Osteocyte (in vitro differentiated cells): ENCODE measurements around the gene SETD1A. TPM values are rescaled to one million over a fixed set of nuclear protein-coding genes. Genes with fewer than 3 reads are reported as not detected.
"Not testable (repeated sequence)": the region's sequence is repeated elsewhere in the genome, so short reads cannot be mapped to it uniquely, and the experiment has no call there.

Source experiments
- DNase-seq: peaks from one replicate; pipeline ENCODE4 v3.0.0; 2021; ENCODE audit warnings: mixed read lengths; ENCODE audit not compliant: unreplicated experiment; ENCODE audit errors: extremely low spot score
- H3K27ac Mint-ChIP-seq: one replicate; pipeline ENCODE4 v1.8.0; 2021; ENCODE audit warnings: mild to moderate bottlenecking, mixed read lengths; ENCODE audit not compliant: unreplicated experiment
- H3K27me3 Mint-ChIP-seq: one replicate; pipeline ENCODE4 v1.8.0; 2021; ENCODE audit warnings: mixed read lengths; ENCODE audit not compliant: unreplicated experiment
- H3K36me3 Mint-ChIP-seq: one replicate; pipeline ENCODE4 v1.8.0; 2021; ENCODE audit warnings: mixed read lengths; ENCODE audit not compliant: unreplicated experiment
- H3K4me1 Mint-ChIP-seq: one replicate; pipeline ENCODE4 v1.8.0; 2021; ENCODE audit warnings: mixed read lengths; ENCODE audit not compliant: unreplicated experiment
- H3K4me3 Mint-ChIP-seq: one replicate; pipeline ENCODE4 v1.8.0; 2021; ENCODE audit warnings: mild to moderate bottlenecking, moderate library complexity, mixed read lengths; ENCODE audit not compliant: unreplicated experiment
- H3K9me3 Mint-ChIP-seq: one replicate; pipeline ENCODE4 v1.8.0; 2021; ENCODE audit warnings: mixed read lengths; ENCODE audit not compliant: unreplicated experiment
- CTCF ChIP-seq: fragments of 200-600 bp; sonication (generic); IDR thresholded peaks from 2 replicates; pipeline ENCODE4 v1.5.0; 2021; ENCODE audit warnings: antibody characterized with exemption, mild to moderate bottlenecking, moderate library complexity
- total RNA-seq: library from RNA; stranded (reverse); gene quantifications from 2 replicates; pipeline ENCODE4 v1.2.1, GENCODE V29; 2021

The SETD1A gene
- total RNA-seq, 1 donor from 2014 or later = 20.1 TPM

DNA sequence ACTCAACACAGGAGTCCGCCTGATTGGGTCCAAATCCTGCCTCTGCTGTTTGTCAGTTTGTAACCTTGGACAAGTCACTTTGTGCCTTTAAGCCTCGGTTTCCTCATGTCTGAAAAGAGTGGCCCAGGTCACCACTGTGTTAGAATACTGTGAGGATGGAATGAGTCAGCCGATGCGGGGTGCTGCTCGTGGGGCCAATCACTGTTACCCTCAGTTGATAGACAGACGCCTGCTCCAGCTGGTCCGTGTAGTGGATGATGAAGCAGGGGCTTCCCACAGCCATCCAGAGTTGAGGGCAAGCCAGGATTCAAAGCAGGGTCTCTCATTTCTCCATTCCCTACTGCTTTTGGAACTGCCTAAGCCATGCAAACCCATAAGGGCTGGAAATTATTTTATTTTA lies 28.4 kb upstream of the SETD1A start:
- Mint-ChIP-seq H3K4me3 (no peak overlapping the region), H3K27ac (no peak overlapping the region), H3K36me3 (peaks cover 15% of the 10 kb centered on the region), H3K4me1 (peaks cover 10% of the 10 kb centered on the region), H3K9me3 (no peaks in the 10 kb centered on the region), H3K27me3 (no peaks in the 10 kb centered on the region)
- no peak for DNase-seq
- TF ChIP-seq CTCF = no peak

DNA sequence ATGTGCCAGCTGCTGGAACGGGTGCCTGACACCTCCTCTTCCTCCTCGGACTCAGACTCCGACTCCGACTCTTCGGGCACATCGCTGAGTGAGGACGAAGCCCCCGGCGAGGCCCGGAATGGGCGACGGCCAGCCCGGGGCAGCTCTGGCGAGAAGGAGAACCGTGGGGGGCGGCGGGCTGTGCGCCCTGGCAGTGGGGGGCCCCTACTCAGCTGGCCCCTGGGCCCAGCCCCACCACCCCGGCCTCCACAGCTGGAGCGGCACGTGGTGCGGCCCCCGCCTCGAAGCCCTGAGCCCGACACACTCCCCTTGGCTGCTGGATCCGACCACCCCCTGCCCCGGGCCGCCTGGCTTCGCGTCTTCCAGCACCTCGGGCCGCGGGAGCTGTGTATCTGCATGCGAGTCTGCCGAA lies 27.4 kb upstream of the SETD1A start:
- H3K27me3 Mint-ChIP-seq = no peaks in the 10 kb centered on the region
- no peaks in the 10 kb centered on the region for H3K9me3 Mint-ChIP-seq
- no peak for DNase-seq
- TF ChIP-seq CTCF = no peak
- H3K4me3 Mint-ChIP-seq = no peak overlapping the region
- H3K36me3 Mint-ChIP-seq = peaks cover 15% of the 10 kb centered on the region
- H3K4me1 Mint-ChIP-seq = peaks cover 2% of the 10 kb centered on the region
- no peak overlapping the region for H3K27ac Mint-ChIP-seq

GRCh38 chr16:30931068-30931650 lies 26.4 kb upstream of the SETD1A start:
- DNase-seq = no peak
- Mint-ChIP-seq H3K27me3 (no peaks in the 10 kb centered on the region), H3K27ac (no peak overlapping the region), H3K36me3 (peaks cover 14% of the 10 kb centered on the region), H3K9me3 (no peaks in the 10 kb centered on the region), H3K4me1 (no peaks in the 10 kb centered on the region), H3K4me3 (no peak overlapping the region)
- no peak for TF ChIP-seq CTCF

DNA sequence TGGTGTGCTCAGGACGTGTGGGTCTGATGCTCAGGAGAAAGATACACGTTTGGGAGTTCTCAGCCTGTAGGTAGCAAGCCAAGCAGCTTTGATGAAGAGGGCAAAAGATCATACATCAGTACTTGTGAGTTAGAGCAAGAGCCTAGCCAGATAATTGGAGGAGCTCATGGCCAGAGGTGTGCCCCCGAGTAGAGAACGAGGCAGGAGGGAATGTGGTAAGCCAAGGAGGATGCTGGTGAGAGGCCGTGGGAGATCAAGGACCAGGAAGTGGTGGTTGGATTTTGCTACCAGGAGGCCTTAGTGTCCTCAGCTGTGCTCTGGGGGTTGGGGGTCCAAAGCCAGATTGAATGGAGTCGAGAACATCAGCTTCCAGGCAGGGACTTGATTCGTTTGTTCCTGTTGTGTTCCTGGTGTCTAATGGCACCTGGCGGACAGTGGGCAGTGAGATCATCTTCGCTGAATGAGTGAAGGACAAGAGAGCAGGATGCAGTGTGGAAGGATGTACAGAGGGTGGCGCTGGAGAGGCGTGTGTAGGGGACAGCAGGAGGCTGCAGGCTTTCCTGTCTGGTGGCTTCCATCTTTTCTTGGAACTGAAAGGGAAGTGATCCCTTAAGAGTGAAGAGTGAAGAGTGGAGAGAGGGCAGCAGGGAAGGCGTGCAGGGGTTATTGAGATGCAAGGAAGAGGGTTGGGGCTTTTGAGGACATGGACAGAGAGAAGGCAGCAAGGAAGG lies 22.6 kb upstream of the SETD1A start:
- Mint-ChIP-seq H3K9me3 (no peaks in the 10 kb centered on the region), H3K27me3 (no peaks in the 10 kb centered on the region), H3K4me3 (no peak overlapping the region), H3K36me3 (peaks cover 16% of the 10 kb centered on the region), H3K27ac (no peak overlapping the region), H3K4me1 (no peaks in the 10 kb centered on the region)
- no peak for DNase-seq
- peak; percentile 48 for TF ChIP-seq CTCF

DNA sequence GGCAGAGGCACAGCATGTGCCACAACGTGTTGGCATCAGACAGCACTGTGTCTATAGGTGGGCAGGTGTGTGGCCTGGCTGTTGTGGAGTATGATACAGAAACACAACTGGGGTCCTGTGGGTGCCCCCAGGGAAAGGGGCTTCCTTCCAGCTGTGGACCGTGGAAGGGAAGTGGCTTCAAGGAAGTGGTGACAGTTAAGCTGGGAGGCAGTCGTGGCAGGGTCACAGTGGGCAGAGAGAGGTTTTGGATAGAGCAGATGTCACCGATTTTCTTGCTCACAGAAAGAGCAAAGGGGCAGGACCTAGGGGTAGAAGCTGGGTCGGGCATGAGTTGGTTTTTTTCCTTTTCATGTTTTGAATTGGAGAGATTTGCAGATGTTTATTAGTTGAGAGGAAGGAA lies 19.9 kb upstream of the SETD1A start:
- H3K9me3 Mint-ChIP-seq = no peaks in the 10 kb centered on the region
- H3K4me3 Mint-ChIP-seq = no peak overlapping the region
- H3K27me3 Mint-ChIP-seq = no peaks in the 10 kb centered on the region
- H3K4me1 Mint-ChIP-seq = peaks cover 4% of the 10 kb centered on the region
- no peak for DNase-seq
- H3K36me3 Mint-ChIP-seq = peaks cover 6% of the 10 kb centered on the region
- no peak for TF ChIP-seq CTCF
- H3K27ac Mint-ChIP-seq = no peak overlapping the region

DNA sequence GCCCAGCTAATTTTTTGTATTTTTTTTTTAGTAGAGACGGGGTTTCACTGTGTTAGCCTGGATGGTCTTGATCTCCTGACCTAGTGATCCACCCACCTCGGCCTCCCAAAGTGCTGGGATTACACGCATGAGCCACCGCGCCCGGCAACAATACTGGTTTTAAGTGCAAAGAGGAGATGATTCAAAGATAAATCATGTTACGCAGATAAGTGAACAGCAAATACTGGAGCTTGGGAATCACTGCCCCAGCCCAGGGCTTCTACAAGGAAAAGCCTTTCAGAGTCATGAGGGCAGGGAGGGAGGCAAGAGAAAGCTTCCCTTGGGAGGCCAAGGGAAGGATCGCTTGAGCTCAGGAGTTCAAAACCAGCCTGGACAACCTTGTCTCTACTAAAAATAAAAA lies 18.0 kb upstream of the SETD1A start:
- peaks cover 12% of the 10 kb centered on the region for H3K36me3 Mint-ChIP-seq
- H3K27ac Mint-ChIP-seq, H3K27me3 Mint-ChIP-seq, H3K9me3 Mint-ChIP-seq, H3K4me1 Mint-ChIP-seq, H3K4me3 Mint-ChIP-seq, DNase-seq: not testable (repeated sequence)
